Upper lobe of right lung (tissue), 1 donor: Measurements from ENCODE around the gene FITM2. TPM values are rescaled to one million over a fixed set of nuclear protein-coding genes. Genes with fewer than 3 reads are reported as not detected.
"Not testable (repeated sequence)": the region's sequence is repeated elsewhere in the genome, so short reads cannot be mapped to it uniquely, and the experiment has no call there.

Experiments used
- ATAC-seq: fragments of 200-7000 bp; cut with Tn5 transposase; one replicate; pipeline ENCODE4 v1.9.1; 2020; ENCODE audit warnings: mild to moderate bottlenecking, moderate library complexity
- DNase-seq: peaks from one replicate; pipeline ENCODE4 v3.0.0-alpha.2; 2020
- H3K27ac ChIP-seq: fragments of 200-600 bp; one replicate; pipeline ENCODE4 v1.8.0; 2022
- H3K27me3 ChIP-seq: fragments of 200-600 bp; one replicate; pipeline ENCODE4 v1.8.0; 2022; ENCODE audit warnings: mild to moderate bottlenecking
- H3K36me3 ChIP-seq: fragments of 200-600 bp; one replicate; pipeline ENCODE4 v1.8.0; 2022
- H3K4me1 ChIP-seq: fragments of 200-600 bp; one replicate; pipeline ENCODE4 v1.8.0; 2022
- H3K4me3 ChIP-seq: fragments of 200-600 bp; one replicate; pipeline ENCODE4 v1.8.0; 2022; ENCODE audit warnings: mild to moderate bottlenecking
- H3K9me3 ChIP-seq: fragments of 200-600 bp; one replicate; pipeline ENCODE4 v1.8.0; 2022
- intact Hi-C: fragments of 100-400 bp; cut with DNase I; formaldehyde crosslinking; loops from one replicate; pipeline ENCODE4 v1.11.0; 2022
- total RNA-seq: library from RNA; stranded (reverse); fragmentation: NEBNext Ultra II Directional; extraction: Animal tissue kit (Norgen Biotek cat#: 25700); gene quantifications from one replicate; pipeline ENCODE4 v1.2.1, GENCODE V29; 2021
- TF ChIP-seq, protein P1 (sequence below): fragments of 200-600 bp; IDR thresholded peaks from one replicate; pipeline ENCODE4 v1.8.0; 2022; ENCODE audit warnings: antibody characterized with exemption
- donor health status: DM: no; HTN: yes; CAD: no; lungs with severe emphysema.

Gene FITM2
- total RNA-seq, 1 donor from 2014 or later = 12.6 TPM

DNA sequence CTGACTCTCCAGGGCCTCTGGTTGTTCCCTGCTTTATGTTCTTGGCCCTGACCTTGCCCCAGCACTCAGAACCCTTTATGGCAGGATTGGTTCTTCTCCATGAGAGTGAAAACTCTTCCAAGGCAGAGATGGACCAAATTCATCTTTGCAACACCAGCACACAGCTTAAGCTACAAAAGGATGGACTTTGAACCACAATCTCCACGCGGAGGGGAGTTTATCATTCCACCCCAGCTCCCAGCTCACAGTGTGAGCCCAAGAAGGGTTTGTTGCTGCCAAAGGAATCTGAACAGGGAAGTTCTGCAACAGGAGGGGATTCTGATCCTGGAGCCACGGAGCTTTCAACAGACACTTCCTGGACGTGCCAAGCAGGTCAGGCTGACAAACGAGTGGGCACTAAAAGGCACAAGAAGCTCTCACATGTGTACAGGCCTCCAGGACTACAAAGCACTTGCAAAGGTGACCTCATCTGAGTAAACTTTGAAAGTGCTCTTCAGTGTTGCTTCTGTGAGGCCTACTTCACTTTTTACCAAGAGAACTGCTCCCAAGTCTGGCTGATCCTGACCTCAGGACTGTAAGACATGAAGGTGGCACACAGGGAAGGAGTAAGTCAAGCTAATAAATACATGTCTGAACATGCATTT, 8.9 kb downstream of the FITM2 start:
- peak; percentile 93 for ATAC-seq
- H3K27me3 ChIP-seq = no peaks in the 10 kb centered on the region

DNA sequence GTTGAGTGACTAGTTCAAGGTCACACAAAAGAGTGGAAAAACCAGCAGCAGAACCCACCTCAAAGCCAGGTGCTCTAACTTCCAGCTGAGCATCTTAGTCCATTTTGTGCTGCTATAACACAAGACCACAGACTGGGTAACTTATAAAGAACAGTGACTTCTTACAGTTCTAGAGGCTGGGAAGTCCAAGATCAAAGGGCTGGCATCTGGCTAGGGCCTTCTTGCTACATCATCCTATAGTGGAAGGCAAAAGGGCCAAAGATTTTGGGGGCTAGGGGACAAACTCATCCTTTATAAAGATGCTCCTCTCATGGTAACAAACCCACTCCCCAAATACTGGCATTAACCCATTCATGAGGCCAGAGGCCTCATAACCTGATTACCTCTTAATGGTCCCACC, 9.7 kb downstream of the FITM2 start:
- DNase-seq = peak; percentile 2
- no peak overlapping the region for H3K27ac ChIP-seq
- H3K9me3 ChIP-seq = no peaks in the 10 kb centered on the region
- no peaks in the 10 kb centered on the region for H3K27me3 ChIP-seq
- no peak for ATAC-seq
- intact Hi-C loops = no loop called here
- peaks cover 4% of the 10 kb centered on the region for H3K36me3 ChIP-seq
- H3K4me1 ChIP-seq = peaks cover 3% of the 10 kb centered on the region
- TF ChIP-seq, protein P1, sequence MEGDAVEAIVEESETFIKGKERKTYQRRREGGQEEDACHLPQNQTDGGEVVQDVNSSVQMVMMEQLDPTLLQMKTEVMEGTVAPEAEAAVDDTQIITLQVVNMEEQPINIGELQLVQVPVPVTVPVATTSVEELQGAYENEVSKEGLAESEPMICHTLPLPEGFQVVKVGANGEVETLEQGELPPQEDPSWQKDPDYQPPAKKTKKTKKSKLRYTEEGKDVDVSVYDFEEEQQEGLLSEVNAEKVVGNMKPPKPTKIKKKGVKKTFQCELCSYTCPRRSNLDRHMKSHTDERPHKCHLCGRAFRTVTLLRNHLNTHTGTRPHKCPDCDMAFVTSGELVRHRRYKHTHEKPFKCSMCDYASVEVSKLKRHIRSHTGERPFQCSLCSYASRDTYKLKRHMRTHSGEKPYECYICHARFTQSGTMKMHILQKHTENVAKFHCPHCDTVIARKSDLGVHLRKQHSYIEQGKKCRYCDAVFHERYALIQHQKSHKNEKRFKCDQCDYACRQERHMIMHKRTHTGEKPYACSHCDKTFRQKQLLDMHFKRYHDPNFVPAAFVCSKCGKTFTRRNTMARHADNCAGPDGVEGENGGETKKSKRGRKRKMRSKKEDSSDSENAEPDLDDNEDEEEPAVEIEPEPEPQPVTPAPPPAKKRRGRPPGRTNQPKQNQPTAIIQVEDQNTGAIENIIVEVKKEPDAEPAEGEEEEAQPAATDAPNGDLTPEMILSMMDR = no peak
- H3K4me3 ChIP-seq = no peak overlapping the region

More for the DNA sequence above, 8.9 kb downstream of the FITM2 start:
- H3K27ac ChIP-seq = no peak overlapping the region
- TF ChIP-seq, protein P1 = no peak
- peaks cover 12% of the 10 kb centered on the region for H3K36me3 ChIP-seq
- no peak overlapping the region for H3K4me3 ChIP-seq
- peak; percentile 68 for DNase-seq
- peaks cover 3% of the 10 kb centered on the region for H3K4me1 ChIP-seq
- intact Hi-C loops = no loop called here
- H3K9me3 ChIP-seq = no peaks in the 10 kb centered on the region

DNA sequence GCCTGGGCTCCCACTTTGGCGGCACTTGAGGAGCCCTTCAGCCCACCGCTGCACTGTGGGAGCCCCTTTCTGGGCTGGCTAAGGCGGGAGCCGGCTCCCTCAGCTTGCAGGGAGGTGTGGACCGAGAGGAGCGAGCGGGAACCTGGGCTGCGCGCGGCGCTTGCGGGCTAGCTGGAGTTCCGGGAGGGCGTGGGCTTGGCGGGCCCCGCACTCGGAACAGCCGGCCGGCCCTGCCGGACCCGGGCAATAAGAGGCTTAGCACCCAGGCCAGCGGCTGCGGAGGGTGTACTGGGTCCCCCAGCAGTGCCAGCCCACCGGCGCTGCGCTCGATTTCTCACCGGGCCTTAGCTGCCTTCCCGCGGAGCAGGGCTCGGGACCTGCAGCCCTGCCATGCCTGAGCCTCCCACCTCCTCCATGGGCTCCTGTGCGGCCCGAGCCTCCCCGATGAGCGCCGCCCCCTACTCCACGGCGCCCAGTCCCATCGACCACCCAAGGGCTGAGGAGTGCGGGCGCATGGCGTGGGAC, 11.9 kb downstream of the FITM2 start:
- H3K4me1 ChIP-seq, H3K36me3 ChIP-seq, ATAC-seq, H3K9me3 ChIP-seq, H3K27me3 ChIP-seq, H3K4me3 ChIP-seq, H3K27ac ChIP-seq, intact Hi-C loops: not testable (repeated sequence)
- peak; percentile 48 for DNase-seq

DNA sequence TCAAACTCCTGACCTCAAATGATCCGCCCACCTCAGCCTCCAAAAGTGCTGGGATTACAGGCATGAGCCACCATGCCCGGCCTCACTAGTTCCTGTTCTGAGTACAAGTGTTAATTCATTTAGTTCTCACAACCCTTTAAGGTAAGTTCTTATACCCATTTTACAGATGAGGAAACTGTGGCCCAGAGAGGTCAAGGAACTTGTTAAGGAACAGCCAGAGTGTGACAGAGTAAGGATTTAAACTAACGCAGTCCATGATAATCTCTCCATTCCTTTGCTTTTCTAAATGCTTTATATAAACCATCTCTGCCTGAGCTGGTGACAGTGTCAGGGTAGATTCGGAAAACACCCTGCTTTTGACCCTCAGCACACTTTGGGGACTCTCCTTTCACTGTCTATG, 13.3 kb downstream of the FITM2 start:
- TF ChIP-seq, protein P1 = no peak
- Histone ChIP-seq H3K9me3 (no peaks in the 10 kb centered on the region), H3K4me1 (peaks cover 3% of the 10 kb centered on the region), H3K36me3 (no peaks in the 10 kb centered on the region), H3K27me3 (no peaks in the 10 kb centered on the region), H3K27ac (no peak overlapping the region), H3K4me3 (no peak overlapping the region)
- ATAC-seq (no peak), DNase-seq (no peak)
- intact Hi-C loops = no loop called here

DNA sequence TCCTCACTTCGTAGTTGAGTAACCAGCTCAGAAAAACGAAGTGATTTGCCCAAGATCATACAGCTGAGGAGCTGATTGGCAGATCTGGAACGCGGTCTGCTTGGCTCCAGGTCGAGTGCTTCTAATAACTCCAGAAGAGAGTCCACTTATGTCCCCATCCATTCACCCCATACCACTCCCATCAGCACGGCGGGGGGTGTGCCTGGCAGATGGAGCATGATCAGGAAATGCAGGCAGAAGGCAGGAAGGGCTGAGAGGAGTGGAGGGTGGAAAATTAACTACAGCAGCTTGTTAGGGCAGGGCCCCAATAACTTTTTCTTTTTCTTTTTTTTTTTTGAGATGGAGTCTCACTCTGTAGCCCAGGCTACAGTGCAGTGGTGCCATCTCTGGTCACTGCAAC, 15.0 kb downstream of the FITM2 start:
- ATAC-seq = peak; percentile 90
- H3K9me3 ChIP-seq = no peaks in the 10 kb centered on the region
- no peaks in the 10 kb centered on the region for H3K4me1 ChIP-seq
- H3K4me3 ChIP-seq = no peak overlapping the region
- intact Hi-C loops = no loop called here
- no peaks in the 10 kb centered on the region for H3K27me3 ChIP-seq
- H3K27ac ChIP-seq = no peak overlapping the region
- H3K36me3 ChIP-seq = no peaks in the 10 kb centered on the region
- TF ChIP-seq, protein P1 = no peak
- peak; percentile 83 for DNase-seq

DNA sequence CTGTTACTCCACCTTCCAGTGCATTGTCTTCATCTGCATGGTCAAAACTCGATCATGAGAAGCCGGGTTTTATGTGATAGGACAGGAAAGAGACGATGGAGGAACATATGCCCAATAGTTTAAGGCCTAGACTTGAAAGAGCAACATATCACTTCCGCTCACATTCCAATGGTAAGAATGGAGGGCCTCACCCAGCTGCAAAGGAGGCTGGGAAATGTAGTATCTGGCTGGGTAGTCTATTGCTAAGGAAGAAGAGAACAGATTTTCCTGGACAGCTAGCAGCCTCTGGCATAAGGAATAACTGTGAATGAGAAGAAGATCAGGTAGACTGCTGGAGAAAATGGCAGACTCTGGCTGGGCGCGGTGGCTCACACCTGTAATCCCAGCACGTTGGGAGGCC, 19.2 kb downstream of the FITM2 start:
- peaks cover 5% of the 10 kb centered on the region for H3K4me1 ChIP-seq
- TF ChIP-seq, protein P1 = no peak
- DNase-seq = no peak
- no peak overlapping the region for H3K27ac ChIP-seq
- no peaks in the 10 kb centered on the region for H3K27me3 ChIP-seq
- intact Hi-C loops = no loop called here
- no peak for ATAC-seq
- no peak overlapping the region for H3K4me3 ChIP-seq
- H3K9me3 ChIP-seq = no peaks in the 10 kb centered on the region
- no peaks in the 10 kb centered on the region for H3K36me3 ChIP-seq
